Stimulated activated CD8-positive, alpha-beta memory T cell treated with anti-CD3 and anti-CD28 coated beads, Interleukin-2, amount 100 ng/mL, for 48 hours (primary cell): Measurements from ENCODE around the gene ADAMTS5.

Experiments
- DNase-seq, 2 donors: peaks; one replicate each; pipeline ENCODE4 v3.0.0-alpha.2; 2020; ENCODE audit warnings: low read depth in 2 of 2

The ADAMTS5 gene

GRCh38 chr21:26948194-26948593 lies 18.7 kb downstream of the ADAMTS5 start:
- DNase-seq, result no peak

GRCh38 chr21:26946744-26947446 lies 20.0 kb downstream of the ADAMTS5 start:
- no peak for DNase-seq

GRCh38 chr21:26945916-26946675 lies 20.8 kb downstream of the ADAMTS5 start:
- DNase-seq, result no peak

- no peak for DNase-seq
These were observed 23.0 kb downstream of the ADAMTS5 start for GRCh38 chr21:26943921-26944320.

GRCh38 chr21:26941421-26941820 lies 25.5 kb downstream of the ADAMTS5 start:
- DNase-seq, result no peak

- DNase-seq, result no peak
These were observed 27.2 kb downstream of the ADAMTS5 start for GRCh38 chr21:26939601-26940111.

- no peak for DNase-seq
These were observed 30.2 kb downstream of the ADAMTS5 start for GRCh38 chr21:26936641-26937040.

- DNase-seq, result no peak
These were observed 30.9 kb downstream of the ADAMTS5 start for GRCh38 chr21:26935977-26936376.

GRCh38 chr21:26934383-26934782 lies 32.5 kb downstream of the ADAMTS5 start:
- DNase-seq, result no peak

GRCh38 chr21:26933448-26933847 lies 33.4 kb downstream of the ADAMTS5 start:
- DNase-seq, result no peak

GRCh38 chr21:26925636-26926035 lies 41.3 kb downstream of the ADAMTS5 start:
- DNase-seq, result no peak

- DNase-seq, result no peak
These were observed 41.8 kb downstream of the ADAMTS5 start for GRCh38 chr21:26925122-26925521.

- no peak for DNase-seq
These were observed 42.9 kb downstream of the ADAMTS5 start for GRCh38 chr21:26923986-26924385.

GRCh38 chr21:26920055-26920454 lies 46.8 kb downstream of the ADAMTS5 start:
- no peak for DNase-seq

- no peak for DNase-seq
These were observed 48.4 kb downstream of the ADAMTS5 start for GRCh38 chr21:26918323-26919079.

- DNase-seq, result no peak
These were observed 50.1 kb downstream of the ADAMTS5 start for GRCh38 chr21:26916799-26917198.

GRCh38 chr21:26914557-26914956 lies 52.3 kb downstream of the ADAMTS5 start:
- no peak for DNase-seq

GRCh38 chr21:26912466-26912865 lies 54.4 kb downstream of the ADAMTS5 start:
- DNase-seq, result no peak

- DNase-seq, result no peak
These were observed 56.9 kb downstream of the ADAMTS5 start for GRCh38 chr21:26909972-26910371.

GRCh38 chr21:26900980-26901379 lies 65.9 kb downstream of the ADAMTS5 start:
- DNase-seq, result no peak

GRCh38 chr21:26892151-26892550 lies 74.7 kb downstream of the ADAMTS5 start:
- no peak for DNase-seq

GRCh38 chr21:26888931-26889330 lies 78.0 kb downstream of the ADAMTS5 start:
- DNase-seq, result no peak
